ENCODE data around the gene TMPRSS13. TPM values are rescaled to one million over a fixed set of nuclear protein-coding genes. Genes with fewer than 3 reads are reported as not detected.
"Not testable (repeated sequence)": the region's sequence is repeated elsewhere in the genome, so short reads cannot be mapped to it uniquely, and the experiment has no call there.

Gene TMPRSS13
- total RNA-seq, 1 donor from 2014 or later, result not detected

DNA sequence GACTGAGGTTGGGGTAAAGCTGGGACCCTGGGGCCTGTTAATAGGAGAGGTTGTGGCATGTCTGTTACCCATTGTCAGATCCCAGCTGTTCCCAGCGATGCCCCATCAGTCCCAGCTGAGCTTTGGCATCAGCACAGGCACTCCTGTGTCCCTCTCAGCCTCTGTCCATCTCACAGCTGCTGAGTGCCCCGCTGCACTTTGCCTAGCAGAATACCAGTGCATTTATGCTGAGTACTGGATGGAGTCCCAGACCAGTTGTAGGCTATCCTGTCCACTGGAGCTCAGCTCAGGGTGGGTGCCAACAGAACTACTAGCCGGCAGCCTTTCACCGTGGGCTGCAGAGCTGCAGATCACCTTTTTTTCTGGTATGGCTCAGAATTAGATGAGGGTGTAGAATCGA, 62.7 kb downstream of the TMPRSS13 start:
- Mint-ChIP-seq H3K4me1 (ENCODE audit: low read depth) (peaks cover 5% of the 10 kb centered on the region), H3K27ac (ENCODE audit: unreplicated experiment) (no peak overlapping the region), H3K9me3 (ENCODE audit: low read depth) (no peaks in the 10 kb centered on the region), H3K36me3 (ENCODE audit: low read depth) (no peaks in the 10 kb centered on the region), H3K27me3 (ENCODE audit: low read depth) (peaks cover 2% of the 10 kb centered on the region), H3K4me3 (ENCODE audit: unreplicated experiment) (no peak overlapping the region)
- DNase-seq (ENCODE audit: low spot score), result no peak
- TF ChIP-seq, protein P1, sequence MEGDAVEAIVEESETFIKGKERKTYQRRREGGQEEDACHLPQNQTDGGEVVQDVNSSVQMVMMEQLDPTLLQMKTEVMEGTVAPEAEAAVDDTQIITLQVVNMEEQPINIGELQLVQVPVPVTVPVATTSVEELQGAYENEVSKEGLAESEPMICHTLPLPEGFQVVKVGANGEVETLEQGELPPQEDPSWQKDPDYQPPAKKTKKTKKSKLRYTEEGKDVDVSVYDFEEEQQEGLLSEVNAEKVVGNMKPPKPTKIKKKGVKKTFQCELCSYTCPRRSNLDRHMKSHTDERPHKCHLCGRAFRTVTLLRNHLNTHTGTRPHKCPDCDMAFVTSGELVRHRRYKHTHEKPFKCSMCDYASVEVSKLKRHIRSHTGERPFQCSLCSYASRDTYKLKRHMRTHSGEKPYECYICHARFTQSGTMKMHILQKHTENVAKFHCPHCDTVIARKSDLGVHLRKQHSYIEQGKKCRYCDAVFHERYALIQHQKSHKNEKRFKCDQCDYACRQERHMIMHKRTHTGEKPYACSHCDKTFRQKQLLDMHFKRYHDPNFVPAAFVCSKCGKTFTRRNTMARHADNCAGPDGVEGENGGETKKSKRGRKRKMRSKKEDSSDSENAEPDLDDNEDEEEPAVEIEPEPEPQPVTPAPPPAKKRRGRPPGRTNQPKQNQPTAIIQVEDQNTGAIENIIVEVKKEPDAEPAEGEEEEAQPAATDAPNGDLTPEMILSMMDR (IDR thresholded peaks at IDR 0.05), result no peak

DNA sequence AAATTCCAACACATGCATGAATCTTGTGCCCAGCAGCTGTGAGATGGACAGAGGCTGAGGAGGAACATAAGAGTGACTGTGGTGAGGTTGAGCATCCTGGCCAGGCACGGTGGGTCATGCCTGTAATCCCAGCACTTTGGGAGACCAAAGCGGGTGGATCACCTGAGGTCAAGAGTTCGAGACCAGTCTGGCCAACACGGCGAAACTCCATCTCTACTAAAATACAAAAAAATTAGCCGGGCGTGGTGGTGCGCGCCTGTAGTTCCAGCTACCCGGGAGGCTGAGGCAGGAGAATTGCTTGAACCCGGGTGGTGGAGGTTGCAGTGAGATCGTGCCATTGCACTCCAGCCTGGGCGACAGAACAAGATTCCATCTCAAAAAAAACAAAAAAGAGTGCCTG, 63.7 kb downstream of the TMPRSS13 start:
- H3K27me3 Mint-ChIP-seq (ENCODE audit: low read depth); DNase-seq (ENCODE audit: low spot score): not testable (repeated sequence)

DNA sequence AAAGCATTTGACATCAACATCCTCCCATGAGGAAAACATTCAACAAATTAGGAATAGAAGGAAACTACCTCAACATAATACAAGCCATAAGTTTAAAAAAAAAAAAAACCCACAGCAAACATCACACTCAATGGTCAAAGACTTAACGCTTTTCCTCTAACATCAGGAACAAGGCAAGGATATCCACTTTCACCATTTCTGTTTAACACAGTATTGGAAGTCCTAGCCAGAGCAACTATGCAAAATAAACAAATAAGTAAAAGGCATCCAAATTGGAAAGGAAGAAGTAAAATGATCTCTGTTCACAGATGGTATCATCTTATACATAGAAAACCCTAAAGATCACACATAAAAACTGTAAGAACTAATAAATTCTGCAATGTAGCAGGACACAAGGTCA, 65.8 kb downstream of the TMPRSS13 start:
- no peak overlapping the region for H3K4me3 Mint-ChIP-seq (ENCODE audit: unreplicated experiment)
- no peaks in the 10 kb centered on the region for H3K9me3 Mint-ChIP-seq (ENCODE audit: low read depth)
- H3K27ac Mint-ChIP-seq (ENCODE audit: unreplicated experiment), result no peak overlapping the region
- H3K4me1 Mint-ChIP-seq (ENCODE audit: low read depth), result peaks cover 12% of the 10 kb centered on the region
- H3K36me3 Mint-ChIP-seq (ENCODE audit: low read depth), result no peaks in the 10 kb centered on the region
- peaks cover 2% of the 10 kb centered on the region for H3K27me3 Mint-ChIP-seq (ENCODE audit: low read depth)
- no peak for DNase-seq (ENCODE audit: low spot score)
- TF ChIP-seq, protein P1 (IDR thresholded peaks at IDR 0.05), result no peak

More for the DNA sequence above, 63.7 kb downstream of the TMPRSS13 start:
- H3K4me3 Mint-ChIP-seq (ENCODE audit: unreplicated experiment); H3K27ac Mint-ChIP-seq (ENCODE audit: unreplicated experiment); H3K9me3 Mint-ChIP-seq (ENCODE audit: low read depth); H3K36me3 Mint-ChIP-seq (ENCODE audit: low read depth): not testable (repeated sequence)
- H3K4me1 Mint-ChIP-seq (ENCODE audit: low read depth), result peaks cover 12% of the 10 kb centered on the region

DNA sequence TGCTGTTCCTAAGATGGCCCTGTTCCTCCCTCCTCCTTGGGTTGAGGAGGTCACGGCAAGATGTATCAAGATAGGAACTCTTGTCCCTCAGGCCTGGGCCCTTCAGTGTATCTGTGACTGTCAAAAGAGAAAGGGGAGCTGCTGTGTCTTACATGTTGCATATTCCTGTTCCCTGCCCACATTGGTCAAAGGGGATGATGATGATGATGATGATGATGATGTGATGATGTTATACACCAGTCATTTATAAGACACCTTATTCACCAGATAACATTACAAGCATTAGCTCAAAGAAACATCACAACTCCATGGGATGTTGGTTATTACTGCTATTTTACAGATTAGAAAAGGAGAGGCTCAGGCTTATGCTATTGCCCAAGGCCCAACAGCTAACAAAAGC, 66.4 kb downstream of the TMPRSS13 start:
- H3K36me3 Mint-ChIP-seq (ENCODE audit: low read depth), result no peaks in the 10 kb centered on the region
- H3K4me3 Mint-ChIP-seq (ENCODE audit: unreplicated experiment), result no peak overlapping the region
- H3K27ac Mint-ChIP-seq (ENCODE audit: unreplicated experiment), result no peak overlapping the region
- H3K4me1 Mint-ChIP-seq (ENCODE audit: low read depth), result peaks cover 12% of the 10 kb centered on the region
- peaks cover 2% of the 10 kb centered on the region for H3K27me3 Mint-ChIP-seq (ENCODE audit: low read depth)
- TF ChIP-seq, protein P1 (IDR thresholded peaks at IDR 0.05), result no peak
- H3K9me3 Mint-ChIP-seq (ENCODE audit: low read depth), result no peaks in the 10 kb centered on the region
- DNase-seq (ENCODE audit: low spot score), result no peak

DNA sequence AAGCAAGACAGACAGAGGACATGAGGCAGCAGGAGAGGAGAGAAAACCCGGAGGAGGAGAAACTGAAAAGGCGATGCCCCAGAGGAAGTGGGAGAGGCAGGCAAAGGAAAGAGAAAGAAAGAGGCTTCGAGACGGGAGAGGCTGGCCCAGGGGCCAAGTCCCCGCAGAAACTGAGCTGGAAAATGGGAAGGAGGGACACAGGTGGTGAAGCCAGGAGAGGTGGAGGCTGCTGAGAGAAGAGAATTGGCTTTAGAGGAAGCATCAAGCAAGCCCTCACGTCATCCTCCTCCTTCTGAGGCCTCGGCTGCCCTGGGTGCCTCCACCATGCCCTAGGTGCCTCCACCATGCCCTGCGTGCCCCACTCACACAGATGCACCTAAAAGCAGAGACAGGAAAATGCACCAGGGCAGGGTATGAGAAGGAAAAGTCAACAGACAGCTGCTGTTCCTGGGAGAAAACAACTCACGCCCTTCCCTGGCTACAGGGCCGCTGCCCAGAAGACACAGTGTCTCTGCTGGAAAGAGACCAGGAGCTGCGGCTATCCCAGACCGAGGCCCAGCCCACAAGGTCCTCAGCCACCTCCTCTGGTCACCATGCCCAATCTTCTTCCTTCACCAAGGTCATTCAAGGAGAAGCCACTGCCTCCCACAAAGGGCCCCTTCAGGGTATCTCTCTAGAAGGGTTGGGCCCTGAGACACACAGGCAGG, 67.0 kb downstream of the TMPRSS13 start:
- Mint-ChIP-seq H3K27me3 (ENCODE audit: low read depth) (peaks cover under 1% of the 10 kb centered on the region), H3K27ac (ENCODE audit: unreplicated experiment) (no peak overlapping the region), H3K36me3 (ENCODE audit: low read depth) (no peaks in the 10 kb centered on the region), H3K4me3 (ENCODE audit: unreplicated experiment) (no peak overlapping the region), H3K9me3 (ENCODE audit: low read depth) (no peaks in the 10 kb centered on the region), H3K4me1 (ENCODE audit: low read depth) (peaks cover 12% of the 10 kb centered on the region)
- no peak for DNase-seq (ENCODE audit: low spot score)
- TF ChIP-seq, protein P1 (IDR thresholded peaks at IDR 0.05), result no peak

Measured in chondrocyte (in vitro differentiated cells).